ENCODE measurements around the gene MARF1.
"Not testable (repeated sequence)": the region's sequence is repeated elsewhere in the genome, so short reads cannot be mapped to it uniquely, and the experiment has no call there.

Gene MARF1

GRCh38 chr16:15618392-15618791, 24.6 kb downstream of the MARF1 start:
- no peak for DNase-seq (ENCODE audit: low read depth)

GRCh38 chr16:15617901-15618300, 25.1 kb downstream of the MARF1 start:
- DNase-seq (ENCODE audit: low read depth) = no peak

DNA sequence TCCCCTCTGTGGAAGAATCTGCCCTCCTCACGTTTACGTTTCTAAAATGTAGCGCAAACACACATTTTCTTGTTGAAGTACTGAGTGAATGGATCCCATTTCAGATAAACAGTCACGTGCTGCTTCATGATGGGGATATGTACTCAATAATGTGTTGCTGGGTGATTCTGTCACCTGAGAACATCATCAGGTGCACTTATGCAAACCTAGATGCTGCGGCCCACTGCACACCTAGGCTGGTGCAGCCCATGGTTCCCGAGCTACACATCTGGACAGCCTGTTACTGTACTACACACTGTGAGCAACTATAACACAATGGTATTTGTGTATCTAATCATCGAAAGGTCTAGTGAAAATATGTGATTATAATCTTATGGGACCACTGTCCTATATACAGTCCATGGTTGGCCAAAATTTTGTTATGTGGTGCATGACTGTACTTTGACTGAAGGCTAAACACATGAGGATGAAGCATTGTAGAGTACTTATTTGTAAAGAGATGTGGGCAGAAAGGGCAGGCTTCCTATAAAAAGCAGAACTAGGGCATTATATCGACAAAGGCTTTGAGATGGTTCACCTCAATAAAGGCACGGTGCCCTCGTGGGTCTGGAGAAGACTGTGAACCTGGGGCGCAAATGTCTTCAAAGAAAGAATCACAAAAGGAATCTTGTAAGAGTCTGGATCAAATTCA, 26.3 kb downstream of the MARF1 start:
- DNase-seq (ENCODE audit: low read depth) = no peak

DNA sequence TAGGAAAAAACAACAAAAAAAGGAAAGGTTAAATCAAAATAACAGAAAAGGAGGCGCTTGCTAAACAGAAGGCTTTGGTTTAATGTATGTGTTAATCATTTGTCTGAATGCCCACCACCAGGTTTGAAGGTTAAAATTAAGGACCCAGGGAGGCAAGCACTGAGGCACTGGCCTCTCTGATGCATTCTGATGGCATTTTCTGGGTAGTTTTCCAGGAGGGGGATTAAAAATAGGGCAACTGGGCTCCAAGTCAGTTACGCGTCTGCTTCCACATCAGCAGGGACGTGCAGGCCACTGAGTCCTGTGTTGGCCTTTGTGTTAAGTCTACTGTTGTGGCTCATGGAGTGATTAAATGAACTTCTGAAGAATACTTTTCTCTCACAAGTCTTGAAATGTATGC, 26.9 kb downstream of the MARF1 start:
- DNase-seq (ENCODE audit: low read depth) = no peak

DNA sequence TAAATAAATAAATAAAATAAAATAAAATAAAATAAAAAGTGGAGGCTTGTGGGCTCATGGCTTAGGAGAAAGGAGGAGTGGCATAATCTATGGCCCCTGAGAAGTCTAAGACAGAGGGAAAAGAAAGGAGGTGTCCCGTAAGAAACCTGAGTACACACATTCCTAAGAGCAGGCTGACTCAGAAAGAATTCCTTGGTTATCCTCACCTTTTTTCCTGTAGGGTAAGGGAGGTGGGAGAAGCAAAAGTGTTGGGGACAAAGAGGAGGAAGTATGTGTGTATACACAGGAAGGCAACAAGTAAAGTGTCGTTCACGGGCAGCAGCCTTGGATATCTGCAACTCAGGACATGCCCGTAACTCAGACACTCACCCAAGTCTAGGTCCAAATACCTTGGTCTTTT, 29.3 kb downstream of the MARF1 start:
- DNase-seq (ENCODE audit: low read depth) = no peak

GRCh38 chr16:15611610-15612009, 31.3 kb downstream of the MARF1 start:
- DNase-seq (ENCODE audit: low read depth) = no peak

- no peak for DNase-seq (ENCODE audit: low read depth)
These were observed 32.5 kb downstream of the MARF1 start for GRCh38 chr16:15610369-15610871.

DNA sequence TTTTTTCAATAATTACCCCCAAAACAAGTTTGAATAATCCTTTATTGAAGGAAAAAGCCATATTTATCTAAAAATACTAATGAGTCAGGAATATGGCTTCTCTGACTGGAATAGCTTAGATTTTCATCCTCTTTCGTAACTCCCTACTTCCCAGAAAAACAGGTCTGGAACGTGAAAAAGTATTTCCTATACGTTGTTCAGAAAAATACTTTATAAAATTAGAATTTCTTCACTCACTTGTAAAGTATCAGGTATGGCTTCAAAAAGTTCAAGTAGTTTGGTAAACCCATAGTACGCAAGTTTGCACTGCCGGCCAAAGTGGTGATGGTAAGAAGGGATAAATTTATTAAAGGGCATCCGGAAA, 33.7 kb downstream of the MARF1 start:
- no peak for DNase-seq (ENCODE audit: low read depth)

DNA sequence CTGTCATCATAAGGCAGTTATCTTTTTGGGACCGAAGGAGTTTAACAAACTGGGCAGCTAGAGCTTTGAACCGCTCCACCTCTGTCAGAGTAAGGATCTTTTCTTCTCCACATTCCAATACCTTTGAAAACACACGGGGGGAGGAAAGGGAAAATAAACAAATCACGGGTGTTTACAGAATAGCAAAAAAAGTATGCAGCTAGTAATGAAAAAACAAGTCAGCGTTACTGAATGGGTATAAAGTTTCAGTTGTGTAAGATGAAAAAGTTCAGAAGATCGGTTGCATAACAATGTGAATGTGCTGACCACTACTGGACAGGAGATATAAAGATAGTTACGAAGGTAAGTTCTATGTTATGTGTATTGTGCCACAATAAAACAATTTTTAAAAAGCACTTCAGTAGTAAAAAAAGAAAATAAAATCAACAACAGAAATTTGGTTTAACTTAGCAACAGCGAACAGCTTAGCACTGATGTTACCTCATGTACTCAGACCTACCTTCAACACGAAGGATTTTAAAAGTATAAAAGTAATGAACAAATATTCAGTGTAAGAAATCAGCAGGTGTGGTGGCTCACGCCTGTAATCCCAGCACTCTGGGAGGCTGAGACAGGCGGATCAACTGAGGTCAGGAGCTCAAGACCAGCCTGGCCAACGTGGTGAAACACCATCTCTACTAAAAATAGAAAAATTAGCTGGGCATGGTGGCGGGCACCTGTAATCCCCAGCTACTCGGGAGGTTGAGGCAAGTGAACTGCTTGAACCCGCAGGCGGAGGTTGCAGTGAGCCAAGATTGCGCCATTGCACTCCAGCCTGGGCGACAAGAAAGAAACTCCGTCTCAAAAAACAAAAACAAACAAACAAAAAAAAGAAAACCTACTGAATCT, 34.3 kb downstream of the MARF1 start:
- DNase-seq (ENCODE audit: low read depth) = no peak

GRCh38 chr16:15607700-15608396, 35.1 kb downstream of the MARF1 start:
- DNase-seq (ENCODE audit: low read depth) = no peak

DNA sequence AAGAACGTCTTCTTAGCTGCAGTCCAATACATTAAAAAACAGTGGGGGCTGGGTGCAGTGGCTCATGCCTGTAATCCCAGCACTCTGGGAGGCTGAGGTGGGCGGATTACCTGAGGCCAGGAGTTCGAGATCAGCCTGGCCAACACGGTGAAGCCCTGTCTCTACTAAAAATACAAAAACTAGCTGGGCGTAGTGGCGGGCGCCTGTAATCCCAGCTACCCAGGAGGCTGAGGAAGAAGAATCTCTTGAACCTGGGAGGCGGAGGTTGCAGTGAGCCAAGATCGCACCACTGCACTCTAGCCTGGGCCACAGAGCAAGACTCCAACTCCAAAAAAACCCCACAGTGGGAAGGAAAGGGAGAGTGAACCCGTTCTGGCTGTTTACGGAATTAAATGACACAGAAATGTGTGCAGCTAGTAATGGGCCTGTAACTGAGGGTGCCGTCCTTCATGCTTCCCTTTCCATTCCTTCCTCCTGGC, 35.7 kb downstream of the MARF1 start:
- DNase-seq (ENCODE audit: low read depth) = not testable (repeated sequence)

GRCh38 chr16:15606518-15607220, 36.3 kb downstream of the MARF1 start:
- no peak for DNase-seq (ENCODE audit: low read depth)

- DNase-seq (ENCODE audit: low read depth) = no peak
These were observed 37.0 kb downstream of the MARF1 start for GRCh38 chr16:15605839-15606517.

DNA sequence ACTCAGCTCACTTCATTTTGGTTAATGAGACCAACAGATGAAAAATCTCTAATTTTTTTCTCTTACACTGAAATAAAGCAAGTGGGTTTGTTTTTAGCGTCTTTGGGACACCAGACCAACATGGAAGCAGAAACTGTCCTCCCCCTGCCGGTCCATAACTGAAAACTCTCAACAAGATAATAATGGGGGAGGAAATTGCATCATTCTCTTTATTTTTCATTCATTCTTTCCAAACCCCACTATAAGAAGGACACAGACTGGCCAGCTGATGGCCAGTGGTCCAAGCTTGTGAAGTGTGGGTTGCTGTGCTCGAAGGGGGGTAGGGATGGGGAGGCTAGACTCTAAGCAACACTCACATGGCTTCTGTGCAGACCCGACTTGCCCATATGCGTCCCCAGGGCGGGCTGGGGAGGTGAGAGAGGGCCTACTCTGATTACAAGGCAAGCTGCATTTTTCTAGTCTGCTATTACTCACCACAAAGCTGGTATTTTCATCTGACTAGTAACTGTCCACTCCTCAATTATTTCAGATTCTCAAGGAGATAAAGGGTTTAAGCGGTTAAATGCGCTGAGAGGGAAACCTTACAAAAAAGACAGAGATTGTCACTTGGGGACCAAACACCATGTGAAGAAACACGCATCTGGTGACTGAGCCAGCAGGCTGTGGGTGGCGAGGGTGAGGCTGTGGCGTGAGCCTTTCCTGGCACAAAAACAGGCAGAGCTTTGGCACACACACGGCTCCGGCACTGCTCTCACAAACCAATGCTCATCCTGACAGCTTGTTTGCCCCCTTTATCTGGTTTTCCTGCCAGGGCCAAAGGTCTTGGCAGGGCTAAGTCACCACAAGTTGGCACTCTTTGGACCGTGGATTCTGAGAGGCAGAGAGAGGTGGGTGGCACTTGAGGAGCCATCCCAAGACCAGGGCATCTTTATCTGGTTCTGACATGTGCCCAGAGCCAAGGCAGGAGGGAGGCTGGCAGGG, 38.2 kb downstream of the MARF1 start:
- DNase-seq (ENCODE audit: low read depth) = no peak

- no peak for DNase-seq (ENCODE audit: low read depth)
These were observed 40.5 kb downstream of the MARF1 start for GRCh38 chr16:15602285-15603044.

- DNase-seq (ENCODE audit: low read depth) = no peak
These were observed 41.6 kb downstream of the MARF1 start for GRCh38 chr16:15601212-15601879.

DNA sequence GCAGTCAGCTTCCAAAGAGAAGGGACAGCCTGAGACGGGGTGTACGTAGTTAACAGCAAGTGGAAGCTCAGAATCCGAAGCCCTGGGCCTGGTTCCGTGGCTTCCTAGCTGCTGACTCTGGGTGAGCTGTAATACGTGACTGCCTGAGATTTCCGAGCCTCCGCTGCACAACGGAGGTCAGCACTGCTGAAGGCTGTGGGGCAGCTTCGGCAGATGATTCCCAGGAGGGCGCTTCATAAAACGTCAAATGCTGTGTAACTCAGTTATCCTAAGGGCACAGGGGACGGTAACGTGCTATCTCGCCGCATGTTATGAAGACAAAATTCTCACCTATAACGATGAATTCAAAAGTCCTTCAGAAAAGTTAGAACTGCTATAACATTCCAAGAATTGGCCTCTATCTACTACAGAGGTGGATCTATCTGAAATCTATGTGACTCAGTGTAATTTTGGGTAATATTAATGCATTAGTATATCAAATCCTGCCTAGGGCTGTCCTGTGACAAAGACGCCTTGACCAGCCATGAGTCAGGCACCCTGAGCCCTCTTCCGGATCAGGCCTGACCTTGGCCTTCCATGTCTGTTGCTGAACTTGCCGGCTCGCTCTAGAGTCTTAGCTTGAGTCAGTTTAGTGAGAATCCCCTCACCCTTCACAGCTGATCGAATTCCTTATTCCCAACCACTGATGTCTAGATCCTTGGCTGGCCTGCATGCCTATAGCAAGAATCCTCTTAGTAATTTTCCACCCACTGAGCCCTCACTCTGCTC, 43.5 kb downstream of the MARF1 start:
- no peak for DNase-seq (ENCODE audit: low read depth)

DNA sequence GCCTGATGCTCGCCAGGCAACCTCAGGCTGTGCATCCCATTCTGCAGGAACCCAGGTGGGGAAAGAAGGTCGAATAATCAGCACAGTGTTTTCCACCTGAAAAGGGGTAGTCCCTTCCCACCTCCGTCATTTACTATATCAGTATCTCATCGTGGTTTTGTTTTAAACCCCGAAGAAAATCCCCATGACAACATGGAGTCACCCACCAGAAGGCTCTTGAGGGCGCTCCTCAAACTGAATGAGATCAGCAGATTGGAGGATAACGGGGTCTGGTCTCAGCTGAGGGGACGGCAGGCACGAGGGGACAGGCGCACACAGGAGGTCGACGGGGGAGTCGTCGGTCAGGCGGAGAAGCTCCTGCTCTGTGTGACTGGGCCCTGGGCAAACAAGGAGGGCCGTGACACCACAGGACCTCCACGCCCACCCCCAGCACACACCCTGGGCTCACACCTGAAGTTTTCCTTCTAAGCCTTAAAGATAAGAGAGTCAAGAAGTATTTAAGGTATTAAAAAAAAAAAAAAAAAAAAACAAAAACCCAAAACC, 44.2 kb downstream of the MARF1 start:
- no peak for DNase-seq (ENCODE audit: low read depth)
